GM18517 (cell line): ENCODE results near the gene RBM20.

ENCODE experiments used
- ATAC-seq: cut with Tn5 transposase; IDR thresholded peaks from one replicate; pipeline ENCODE4 v1.9.1; 2021; ENCODE audit warnings: mild to moderate bottlenecking, moderate library complexity; ENCODE audit not compliant: unreplicated experiment

RBM20 gene

GRCh38 chr10:110730345-110731050, 86.4 kb downstream of the RBM20 start:
- ATAC-seq: no peak

DNA sequence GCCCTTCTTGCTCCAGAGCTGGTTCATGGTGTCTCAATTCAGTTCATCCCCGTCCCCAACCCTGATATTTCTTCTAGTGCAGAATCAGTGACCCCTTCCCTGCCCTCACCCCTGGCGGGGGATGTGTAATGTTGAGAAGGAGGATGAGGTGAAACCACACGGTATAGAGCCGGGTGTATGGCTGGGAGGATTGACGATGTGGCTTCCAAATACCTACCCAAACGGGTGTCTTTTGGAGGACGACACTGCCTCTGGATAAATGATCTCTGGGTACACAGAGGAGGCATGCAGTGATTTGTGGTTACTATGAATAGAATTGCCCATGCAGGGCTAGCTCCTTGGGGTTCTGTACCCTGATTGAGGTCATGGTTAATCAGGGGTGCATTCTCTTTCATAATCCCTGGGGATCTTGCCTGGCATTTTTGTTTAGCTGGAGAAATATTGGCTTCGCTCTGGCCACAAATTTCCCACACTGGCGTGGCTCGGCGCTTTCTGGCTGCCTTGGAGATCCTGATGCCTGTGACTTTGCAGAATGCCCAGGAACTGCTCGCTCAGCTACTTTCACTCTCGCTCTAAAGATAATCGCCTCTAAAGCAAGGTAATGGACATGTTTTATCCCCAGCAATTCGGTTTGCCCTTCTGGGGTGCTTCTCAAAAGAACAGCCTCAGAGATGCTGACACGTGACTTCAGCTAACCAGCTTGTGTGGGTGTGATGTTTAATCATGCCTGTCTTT, 89.2 kb downstream of the RBM20 start:
- no peak for ATAC-seq

DNA sequence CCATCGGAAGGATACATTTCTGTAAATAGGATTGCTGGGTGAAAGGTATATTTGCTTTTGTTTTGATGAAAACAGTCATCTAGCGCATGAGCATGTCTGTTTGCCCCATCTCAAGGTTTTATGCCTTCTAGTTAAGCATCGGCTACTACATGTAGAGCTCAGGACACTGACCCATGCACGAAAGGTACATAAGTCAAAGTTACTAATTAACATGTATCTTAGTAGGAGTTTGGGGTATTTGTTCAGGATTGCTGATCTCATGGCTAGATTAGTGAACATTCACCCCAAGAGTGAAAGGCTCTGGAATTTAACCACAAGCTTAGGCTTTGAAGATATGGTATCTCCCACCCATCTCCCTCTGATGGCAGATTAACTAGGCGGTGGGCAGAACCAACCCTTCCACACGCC, 91.5 kb downstream of the RBM20 start:
- no peak for ATAC-seq

- no peak for ATAC-seq
Observed at GRCh38 chr10:110737886-110738634, 93.9 kb downstream of the RBM20 start.

DNA sequence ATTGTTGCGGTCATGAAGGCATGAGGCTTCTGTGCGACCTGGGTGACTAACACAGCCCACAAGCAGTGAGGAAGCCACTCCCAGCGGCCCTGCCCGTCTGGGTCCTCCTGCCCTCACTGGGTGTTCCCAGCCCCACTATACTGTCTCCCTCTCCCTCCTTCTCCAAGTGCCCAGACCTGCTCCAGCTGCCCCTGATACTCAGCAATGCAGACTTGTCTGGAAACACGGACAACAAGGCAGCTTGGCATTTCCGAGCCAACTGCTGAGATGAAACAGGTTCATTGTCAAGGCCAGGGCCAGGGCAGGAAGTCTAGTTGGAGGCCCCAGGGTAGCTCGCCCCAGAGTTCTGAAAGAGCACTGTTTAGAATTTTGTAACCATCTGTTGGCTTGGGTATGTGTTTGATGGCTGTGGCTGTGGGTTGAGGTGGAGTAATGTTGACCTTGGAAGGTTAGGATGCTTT, 95.7 kb downstream of the RBM20 start:
- no peak for ATAC-seq

GRCh38 chr10:110742801-110743200, 98.7 kb downstream of the RBM20 start:
- ATAC-seq: no peak

- no peak for ATAC-seq
Observed at GRCh38 chr10:110744782-110745181, 100.6 kb downstream of the RBM20 start.

GRCh38 chr10:110746254-110746826, 102.2 kb downstream of the RBM20 start:
- no peak for ATAC-seq

GRCh38 chr10:110746969-110747608, 103.0 kb downstream of the RBM20 start:
- no peak for ATAC-seq

DNA sequence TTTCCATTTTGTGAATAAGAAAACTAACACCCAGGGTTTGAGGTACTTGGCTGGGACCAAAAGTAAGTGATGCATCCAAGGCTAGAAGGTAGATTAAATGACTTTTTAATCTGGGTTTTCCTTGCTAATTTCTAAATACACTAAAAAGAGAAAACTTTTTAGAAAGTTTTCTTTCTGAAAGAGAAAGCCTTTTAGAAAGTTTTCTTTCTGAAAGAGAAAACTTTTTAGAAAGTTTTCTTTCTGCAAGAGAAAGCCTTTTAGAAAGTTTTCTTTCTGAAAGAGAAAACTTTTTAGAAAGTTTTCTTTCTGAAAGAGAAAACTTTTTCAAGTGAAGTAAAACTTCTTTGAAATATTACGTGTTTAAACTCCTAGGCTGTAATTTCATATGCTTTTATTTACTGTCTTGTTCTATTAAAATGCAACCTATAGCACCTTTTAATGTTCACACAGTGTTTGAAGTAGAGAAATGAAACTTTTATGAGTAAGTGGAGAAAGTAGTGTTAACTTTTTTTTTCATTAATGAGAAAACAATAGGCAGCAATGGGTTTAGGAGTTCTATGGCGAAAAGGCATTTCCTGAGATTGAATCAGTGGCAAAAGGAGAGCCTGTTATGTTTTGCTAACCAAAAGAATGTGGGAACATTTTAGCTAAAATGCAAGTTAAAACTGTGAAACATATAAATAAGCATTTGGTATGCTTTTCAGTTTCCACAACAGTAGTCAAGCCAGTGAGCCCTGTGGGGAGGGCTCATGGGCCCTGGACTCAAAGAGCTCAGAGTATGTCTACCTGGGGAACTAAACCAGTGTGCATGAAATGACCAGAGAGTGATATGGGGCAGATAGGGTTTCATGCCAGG, 103.7 kb downstream of the RBM20 start:
- ATAC-seq: no peak

DNA sequence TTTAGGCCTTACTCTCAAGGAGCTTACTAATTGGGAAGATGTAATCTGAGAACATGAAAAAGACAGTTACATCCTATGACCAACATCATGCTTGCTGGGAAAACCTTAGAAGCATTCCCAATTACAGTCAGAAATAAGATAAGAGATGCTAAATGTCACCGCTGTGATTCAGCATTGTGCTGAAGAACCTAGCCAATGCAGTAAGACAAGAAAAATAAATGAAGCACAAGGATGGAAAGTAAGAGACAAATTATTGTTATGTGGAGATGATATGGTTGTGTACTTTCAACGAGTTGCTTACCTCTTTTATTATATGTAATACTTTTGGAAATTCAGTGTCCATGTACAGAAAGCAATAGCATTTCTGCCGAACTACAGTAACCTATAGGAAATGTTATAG, 104.8 kb downstream of the RBM20 start:
- ATAC-seq: no peak

GRCh38 chr10:110750931-110751330, 106.8 kb downstream of the RBM20 start:
- no peak for ATAC-seq

DNA sequence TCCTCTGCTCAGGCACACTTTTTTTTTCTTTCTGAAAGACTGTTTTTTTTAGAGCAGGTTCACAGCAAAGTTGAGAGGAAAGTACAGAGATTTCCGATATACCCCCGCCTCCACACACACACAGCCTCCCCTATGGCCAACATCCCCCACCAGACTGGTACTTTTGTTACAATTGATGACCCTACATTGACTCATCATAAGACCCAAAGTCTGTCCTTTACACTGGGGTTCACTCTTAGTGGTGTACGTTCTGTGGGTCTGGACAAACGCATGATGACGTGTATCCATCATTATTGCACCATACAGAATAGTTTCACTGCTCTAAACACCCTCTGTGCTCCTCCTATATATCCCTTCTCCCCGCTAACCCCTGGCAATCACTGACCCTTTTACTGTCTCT, 107.7 kb downstream of the RBM20 start:
- no peak for ATAC-seq

DNA sequence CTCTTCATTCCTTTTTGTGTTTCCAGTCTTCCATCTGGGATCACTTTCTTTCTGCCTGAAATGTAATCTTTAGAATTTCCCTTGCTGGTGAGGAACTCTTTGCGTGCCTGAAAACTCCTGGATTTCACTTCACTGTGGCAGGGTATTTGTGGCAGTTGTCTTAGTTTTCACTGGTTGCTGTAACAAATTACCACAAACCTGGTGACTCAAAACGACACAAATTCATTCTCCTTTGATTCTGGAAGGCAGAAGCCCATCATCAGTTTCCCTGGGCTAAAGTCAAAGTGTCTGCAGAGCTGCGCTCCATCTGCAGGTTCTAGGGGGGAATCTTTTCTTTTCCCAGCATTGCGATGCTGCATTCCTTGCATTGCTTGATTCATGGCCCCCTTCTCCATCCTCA, 109.3 kb downstream of the RBM20 start:
- ATAC-seq: no peak

DNA sequence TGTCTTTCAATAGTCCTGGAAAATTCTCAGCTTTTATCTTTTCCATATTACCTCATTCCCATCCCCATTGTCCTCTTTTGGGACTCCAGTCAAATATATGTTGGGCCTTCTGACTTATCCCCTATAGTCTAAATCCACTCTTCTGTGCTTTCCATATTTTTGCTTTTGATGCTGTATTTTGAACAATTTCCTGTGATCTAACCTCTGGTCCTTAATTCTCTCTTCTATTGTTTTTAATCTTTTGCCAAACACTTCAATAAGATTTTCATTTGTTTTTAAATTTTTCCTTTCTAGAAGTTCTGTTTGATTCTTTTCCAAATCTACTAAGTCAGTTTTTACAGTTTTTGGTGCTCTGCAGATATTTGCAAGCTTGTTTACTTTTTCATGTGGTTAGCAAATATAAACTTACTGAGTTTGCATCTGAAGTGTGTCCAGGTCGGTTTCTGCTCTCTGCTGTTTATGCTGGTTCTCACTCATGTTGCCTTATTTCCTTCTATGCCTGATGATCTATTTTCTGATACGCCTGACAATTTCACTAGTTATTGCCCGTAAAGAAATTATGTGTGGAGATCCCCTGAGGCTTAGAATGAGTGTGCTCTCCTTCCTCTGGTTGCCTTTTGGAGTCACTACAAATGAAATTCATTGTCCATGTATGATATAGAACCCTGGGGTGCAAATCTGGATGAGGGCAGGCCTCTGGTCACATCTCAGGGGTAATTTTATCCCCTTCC, 110.4 kb downstream of the RBM20 start:
- no peak for ATAC-seq

GRCh38 chr10:110755781-110756180, 111.6 kb downstream of the RBM20 start:
- ATAC-seq: no peak

DNA sequence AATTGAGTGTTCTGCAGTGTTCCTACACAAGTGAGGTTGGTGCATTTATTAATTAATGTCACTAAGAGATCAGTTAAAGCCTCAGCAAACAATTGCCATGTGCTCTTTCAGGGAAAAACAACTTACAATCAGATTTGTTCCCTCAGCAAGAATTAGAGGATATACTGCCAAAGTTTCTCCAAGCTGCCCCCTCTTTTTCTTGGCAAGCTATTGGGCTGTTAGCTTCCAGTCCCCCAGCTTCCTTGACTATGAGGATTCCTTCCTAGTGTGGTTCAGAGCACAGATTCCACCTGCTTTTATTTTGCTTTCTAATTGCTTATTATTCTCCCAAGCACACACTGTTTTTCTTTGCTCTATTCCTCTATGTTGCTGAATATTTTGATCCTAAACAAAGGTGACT, 112.7 kb downstream of the RBM20 start:
- no peak for ATAC-seq

DNA sequence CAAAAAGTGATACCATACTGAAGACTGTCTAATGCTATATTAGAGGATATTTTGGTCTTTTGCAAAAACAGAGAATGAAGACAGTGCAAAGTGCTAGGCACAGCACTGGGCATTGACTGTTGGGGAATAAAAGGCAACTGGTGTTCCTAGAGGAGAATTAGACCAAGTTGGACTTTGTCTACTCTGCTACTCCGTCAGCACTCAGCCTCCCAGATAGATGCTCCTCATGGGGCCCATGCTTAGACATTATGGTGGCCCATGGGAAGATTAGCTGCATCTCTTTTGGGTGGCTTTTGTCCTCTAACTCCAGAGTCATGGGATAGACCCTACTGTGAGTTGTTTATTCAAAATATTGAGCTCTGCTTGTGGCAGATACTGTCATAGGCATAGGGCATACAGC, 113.5 kb downstream of the RBM20 start:
- ATAC-seq: no peak

GRCh38 chr10:110758128-110758765, 114.1 kb downstream of the RBM20 start:
- no peak for ATAC-seq
